Right renal pelvis (tissue), 4 donors: ENCODE results near the gene DPEP1. TPM values are rescaled to one million over a fixed set of nuclear protein-coding genes. Genes with fewer than 3 reads are reported as not detected.
"Not testable (repeated sequence)": the region's sequence is repeated elsewhere in the genome, so short reads cannot be mapped to it uniquely, and the experiment has no call there.

Experiments
- DNase-seq, 4 donors: peaks; one replicate each; pipeline ENCODE4 v3.0.0-alpha.2; 2013; ENCODE audit warnings: low read depth in 4 of 4, low spot score in 3 of 4, missing footprints in 1 of 4
- polyA plus RNA-seq, 4 donors: library from polyadenylated mRNA; unstranded; fragments of 120-200 nt; gene quantifications; one replicate each; pipeline ENCODE4 v1.2.1, GENCODE V29; 2013; ENCODE audit not compliant: insufficient read length in 4 of 4

The DPEP1 gene
- polyA plus RNA-seq, 4 donors, result 22.5 to 50.6 (median 40.7) TPM

GRCh38 chr16:89576153-89577054, 37.0 kb upstream of the DPEP1 start:
- DNase-seq, result no peak

DNA sequence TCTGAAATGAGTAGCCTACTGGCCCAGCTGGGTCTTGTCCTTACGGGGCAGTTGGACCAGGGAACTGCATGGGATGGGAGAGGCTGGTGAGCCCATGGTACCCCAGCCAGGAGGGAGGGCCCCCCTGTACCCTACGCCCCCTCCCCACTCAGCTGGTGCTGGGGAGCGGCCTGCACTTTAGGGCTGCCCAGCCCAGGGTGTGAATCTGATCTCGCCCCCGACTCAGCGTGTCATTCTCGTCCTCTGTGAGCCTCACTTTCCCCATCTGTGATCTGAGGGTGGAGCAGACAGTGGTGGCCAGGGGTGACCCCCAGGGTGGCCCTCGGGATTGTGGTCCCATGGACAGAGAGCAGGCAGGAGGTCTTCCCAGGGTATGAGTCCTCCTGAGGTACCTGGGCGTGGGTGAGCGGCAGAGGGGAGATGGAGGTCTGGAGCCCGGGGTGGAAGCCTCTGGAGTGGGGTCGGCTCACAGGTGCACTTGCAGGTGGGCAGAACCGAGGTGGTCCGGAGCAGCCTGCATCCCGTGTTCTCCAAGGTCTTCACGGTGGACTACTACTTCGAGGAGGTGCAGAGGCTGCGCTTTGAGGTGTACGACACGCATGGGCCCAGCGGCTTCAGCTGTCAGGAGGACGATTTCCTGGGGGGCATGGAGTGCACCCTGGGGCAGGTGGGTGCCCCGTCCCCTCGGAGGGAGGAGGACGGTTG, 36.2 kb upstream of the DPEP1 start:
- no peak for DNase-seq

DNA sequence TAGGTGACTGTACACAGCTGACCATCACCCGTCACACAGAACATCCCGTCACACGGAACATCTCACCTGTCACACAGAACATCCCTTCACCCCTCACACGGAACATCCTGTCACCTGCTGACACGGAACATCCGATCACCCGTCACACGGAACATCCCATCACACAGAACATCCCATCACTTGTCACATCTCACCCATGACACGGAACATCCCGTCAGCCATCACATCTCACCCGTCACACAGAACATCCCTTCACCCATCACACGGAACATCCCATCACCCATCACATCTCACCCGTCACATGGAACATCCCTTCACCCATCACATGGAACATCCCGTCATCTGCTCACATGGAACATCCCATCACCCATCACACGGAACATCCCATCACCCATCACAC, 34.1 kb upstream of the DPEP1 start:
- DNase-seq, result no peak

DNA sequence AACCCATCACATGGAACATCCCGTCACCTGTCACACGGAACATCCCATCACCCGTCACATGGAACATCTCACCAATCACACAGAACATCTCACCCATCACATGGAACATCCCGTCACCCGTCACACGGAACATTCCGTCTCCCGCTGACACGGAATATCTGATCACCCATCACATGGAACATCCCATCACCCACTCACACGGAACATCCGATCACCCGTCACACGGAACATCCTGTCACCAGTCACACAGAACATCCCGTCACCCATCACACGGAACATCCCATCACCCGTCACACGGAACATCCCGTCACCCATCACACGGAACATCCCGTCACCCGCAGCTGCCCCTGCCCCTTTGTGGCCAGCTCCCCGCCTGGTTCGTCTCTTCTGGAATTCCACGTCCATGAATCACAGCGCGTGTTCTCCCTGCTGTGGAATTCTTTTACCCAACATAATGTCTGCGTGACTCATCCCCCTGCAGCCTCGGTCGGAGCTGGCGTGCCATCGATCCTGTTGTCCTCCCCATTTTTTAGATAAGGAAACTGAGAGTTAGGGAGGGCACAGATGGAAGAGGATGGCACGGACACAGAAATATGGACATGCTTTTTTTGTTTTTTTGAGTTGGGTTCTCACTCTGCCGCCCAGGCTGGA, 32.3 kb upstream of the DPEP1 start:
- DNase-seq, result no peak

GRCh38 chr16:89581861-89582563, 31.4 kb upstream of the DPEP1 start:
- no peak for DNase-seq

- DNase-seq, result no peak
Observed at GRCh38 chr16:89582614-89583196, 30.7 kb upstream of the DPEP1 start.

DNA sequence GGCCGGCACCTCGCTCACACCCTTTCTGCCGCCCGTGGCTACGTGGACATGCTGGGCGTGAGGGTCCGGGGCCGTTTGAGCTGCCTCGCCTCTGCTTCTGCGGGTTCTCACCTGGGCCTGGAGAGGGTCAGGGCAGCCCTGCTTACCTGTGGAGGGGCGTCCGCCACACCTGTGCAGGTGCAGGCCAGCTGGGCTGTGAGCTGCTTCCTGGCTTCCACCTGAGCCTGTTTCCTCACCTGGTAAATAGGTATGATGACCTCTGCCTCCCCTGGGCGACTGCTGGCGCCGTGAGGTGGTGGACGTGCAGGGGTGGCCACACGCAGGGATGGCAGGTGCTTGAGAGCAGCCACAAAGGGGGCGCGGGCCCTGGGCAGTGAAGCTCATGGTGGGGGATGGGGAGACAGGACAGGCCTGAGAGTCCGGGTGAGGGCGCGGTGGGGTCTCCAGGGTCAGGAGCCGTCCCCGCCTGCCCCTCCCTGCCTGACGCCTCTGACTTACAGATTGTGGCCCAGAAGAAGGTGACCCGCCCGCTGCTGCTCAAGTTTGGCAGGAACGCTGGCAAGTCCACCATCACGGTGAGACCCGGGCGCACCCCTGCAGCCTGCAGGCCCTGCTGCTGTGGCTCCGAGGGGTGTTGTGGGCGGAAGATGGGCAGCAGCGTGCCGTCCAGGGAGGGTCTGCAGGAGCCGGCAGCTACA, 30.1 kb upstream of the DPEP1 start:
- DNase-seq, result no peak

DNA sequence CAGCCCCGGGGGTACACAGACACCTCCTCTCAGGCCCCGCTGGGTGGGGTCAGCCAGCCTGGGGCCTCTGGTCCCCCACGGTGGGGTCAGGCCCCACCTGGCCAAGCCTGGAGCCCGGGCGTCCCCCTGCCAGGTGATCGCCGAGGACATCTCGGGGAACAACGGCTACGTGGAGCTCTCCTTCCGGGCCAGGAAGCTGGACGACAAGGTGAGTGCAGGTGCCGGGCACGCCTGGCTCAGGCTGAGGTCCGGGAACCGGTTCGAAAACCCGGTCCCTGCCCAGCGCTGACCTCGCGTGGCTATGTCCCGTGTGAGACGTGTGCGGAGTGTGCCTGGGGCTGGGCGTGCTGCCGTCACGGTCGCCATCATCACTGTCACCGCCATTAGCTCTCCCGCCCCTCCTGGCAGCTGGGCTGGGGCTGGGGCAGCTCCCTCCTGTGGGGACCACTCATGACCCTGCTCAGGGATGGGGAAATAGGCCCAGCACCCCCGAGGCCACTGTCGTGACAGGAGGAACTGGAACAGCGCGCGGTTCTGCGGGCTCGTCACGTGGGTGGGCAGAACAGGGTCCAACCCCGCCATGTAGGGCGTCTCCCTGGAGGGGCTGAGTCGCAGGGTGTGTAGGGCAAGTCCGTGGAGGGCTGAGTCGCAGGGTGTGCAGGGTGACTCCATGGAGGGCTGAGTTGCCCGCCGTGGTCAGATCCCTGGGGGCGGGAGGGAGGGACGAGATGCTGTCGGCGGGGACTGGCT, 29.4 kb upstream of the DPEP1 start:
- no peak for DNase-seq

DNA sequence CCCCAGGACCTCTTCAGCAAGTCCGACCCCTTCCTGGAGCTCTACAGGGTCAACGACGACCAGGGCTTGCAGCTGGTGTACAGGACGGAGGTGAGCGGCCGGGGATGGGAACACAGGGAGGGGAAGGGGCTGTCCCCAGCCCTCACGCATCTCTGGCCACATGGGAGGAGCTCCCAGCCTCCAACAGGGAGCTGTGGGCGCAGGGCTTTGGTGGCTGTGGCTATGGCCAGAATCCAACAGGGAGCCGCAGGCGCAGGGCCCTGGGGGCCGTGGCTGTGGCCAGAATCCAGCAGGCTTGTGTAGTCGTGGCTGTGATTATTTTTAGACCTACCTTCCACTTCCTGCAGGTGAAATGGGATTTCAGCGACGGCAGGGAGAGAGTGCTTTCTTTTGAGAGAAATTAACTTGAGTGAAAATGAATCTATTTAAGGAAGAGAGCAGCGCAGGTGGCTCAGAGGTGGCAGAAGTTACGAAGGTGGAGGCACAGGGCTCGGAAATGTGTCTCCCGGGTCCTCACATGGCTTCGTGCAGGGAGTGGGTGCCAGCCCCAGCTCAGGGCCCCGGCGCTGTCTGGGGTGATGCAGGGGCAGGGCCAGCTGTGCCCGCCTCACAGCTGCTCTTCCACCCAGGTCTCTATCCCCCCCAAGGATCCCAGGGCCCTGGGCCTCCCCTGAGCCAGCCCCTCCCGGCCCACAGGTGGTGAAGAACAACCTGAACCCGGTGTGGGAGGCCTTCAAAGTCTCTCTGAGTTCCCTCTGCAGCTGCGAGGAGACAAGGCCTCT, 28.5 kb upstream of the DPEP1 start:
- no peak for DNase-seq

GRCh38 chr16:89586218-89586617, 27.2 kb upstream of the DPEP1 start:
- DNase-seq, result no peak

DNA sequence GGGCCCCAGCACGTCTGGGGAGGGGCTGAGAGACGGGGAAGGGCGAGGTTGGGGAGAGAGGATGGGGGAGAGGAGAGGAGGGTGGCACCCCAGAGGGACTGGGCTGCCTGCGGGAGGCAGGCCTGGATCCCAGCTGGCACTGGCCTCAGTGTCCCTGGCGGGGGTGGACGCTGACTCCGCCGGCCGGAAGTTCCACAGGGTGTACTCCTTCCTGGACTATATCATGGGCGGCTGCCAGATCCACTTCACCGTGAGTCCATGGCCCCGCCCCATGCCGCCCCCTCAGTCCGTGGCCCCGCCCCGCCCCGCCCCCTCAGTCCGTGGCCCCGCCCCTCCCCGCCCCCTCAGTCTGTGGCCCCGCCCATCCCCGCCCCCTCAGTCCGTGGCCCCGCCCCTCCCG, 26.6 kb upstream of the DPEP1 start:
- DNase-seq, result no peak

GRCh38 chr16:89587676-89588075, 25.8 kb upstream of the DPEP1 start:
- DNase-seq, result not testable (repeated sequence)

DNA sequence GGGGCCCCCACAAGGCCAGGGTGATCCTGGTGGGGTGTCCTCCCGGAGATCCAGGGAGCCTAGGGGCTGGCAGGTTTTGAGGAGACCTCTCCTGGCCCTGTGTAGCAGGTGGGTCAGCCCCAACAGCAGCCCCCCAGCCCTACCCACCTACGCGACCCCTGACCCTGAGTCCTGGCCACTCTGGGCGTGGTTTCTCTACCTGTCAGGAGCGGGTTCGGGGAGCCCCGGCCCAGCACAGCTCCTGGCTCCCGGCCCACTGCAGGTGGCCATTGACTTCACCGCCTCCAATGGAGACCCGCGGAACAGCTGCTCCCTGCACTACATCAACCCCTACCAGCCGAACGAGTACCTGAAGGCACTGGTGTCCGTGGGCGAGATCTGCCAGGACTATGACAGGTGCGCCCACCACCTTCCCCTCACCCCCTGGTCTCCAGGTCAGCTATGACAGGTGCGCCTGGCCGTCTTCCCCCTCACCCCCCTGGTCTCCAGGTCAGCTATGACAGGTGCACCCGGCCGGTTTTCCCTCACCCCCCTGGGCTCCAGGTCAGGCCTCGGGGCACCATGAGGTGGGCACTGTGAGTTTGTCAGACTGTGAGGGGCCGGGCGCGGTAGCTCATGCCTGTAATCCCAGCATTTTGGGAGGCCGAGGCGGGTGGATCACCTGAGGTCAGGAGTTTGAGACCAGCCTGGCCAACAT, 24.9 kb upstream of the DPEP1 start:
- no peak for DNase-seq

DNA sequence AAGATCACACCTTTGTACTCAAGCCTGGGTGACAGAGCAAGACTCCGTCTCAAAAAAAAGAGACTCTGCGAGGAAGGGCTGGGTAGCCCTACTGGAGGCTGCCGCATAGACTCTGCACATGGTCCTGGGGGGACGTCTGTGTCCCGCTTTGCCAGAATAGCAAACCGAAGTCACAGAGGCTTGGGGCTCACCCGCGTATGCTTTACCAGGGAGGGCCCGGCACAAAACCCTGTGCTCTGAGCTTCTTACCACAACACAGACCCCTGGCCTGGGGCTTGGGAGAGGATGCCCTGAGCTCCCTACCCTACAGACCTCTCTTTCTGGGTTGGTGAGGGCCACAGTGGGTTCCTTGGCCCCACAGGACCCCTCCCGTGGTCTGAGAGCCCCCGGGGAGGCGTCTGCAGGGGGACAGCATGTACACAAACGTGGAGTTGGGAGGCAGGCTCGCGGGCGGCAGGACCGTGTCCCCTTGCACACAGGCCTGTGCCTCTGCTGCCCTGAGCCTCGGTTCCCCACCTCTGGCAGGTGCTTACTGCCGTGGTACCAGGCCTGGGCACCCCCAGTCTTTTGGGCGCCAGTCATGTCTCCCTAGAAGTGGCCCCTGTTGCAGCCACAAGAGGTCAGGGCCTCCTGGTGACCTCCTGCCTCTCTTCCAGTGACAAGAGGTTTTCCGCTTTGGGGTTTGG, 24.1 kb upstream of the DPEP1 start:
- DNase-seq, result no peak

- DNase-seq, result no peak
Observed at GRCh38 chr16:89593841-89594240, 19.6 kb upstream of the DPEP1 start.

DNA sequence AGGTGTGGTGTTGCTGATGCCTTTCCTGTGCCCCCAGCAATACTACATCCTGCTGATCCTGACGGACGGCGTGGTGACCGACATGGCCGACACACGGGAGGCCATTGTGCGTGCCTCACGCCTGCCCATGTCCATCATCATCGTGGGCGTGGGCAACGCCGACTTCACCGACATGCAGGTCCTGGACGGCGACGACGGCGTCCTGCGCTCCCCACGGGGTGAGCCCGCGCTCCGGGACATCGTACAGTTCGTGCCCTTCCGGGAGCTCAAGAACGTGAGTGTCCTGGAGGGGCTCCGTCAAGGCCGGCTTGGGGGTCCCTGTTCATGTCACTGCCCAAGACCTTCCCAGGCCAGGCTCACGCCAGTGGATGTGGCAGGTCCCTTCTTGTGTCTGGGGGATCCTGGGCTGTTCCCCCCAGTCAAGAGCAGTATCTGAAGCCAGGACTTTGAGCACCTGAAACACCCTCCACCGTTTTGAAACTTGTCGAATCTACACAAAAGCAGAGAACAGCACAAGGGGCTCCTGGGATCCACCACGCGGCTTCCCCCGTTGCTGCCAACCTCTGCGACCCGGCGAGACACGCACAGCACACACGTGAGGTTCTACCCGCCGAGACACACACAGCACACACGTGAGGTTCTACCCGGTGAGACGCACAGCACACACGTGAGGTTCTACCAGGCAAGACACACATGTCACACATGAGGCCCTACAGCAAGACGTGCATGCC, 17.9 kb upstream of the DPEP1 start:
- no peak for DNase-seq
